B cell (primary cell): ENCODE measurements around the gene PLEKHM3. TPM values are rescaled to one million over a fixed set of nuclear protein-coding genes. Genes with fewer than 3 reads are reported as not detected.

Experiments used
- ATAC-seq: fragments of 200-7000 bp; cut with Tn5 transposase; one replicate; pipeline ENCODE4 v1.10.0; 2021; ENCODE audit warnings: low read depth, mild to moderate bottlenecking, moderate number of reproducible peaks, moderate library complexity
- CTCF ChIA-PET: fragments of 350-600 bp; sonication (Branson Sonifier 250); formaldehyde crosslinking; loops from one replicate; lab custom pipeline; 2021; ENCODE audit warnings: antibody characterized with exemption, inconsistent platforms; lab: Charles Lee
- POLR2A ChIA-PET: fragments of 350-600 bp; sonication (Branson Sonifier 250); formaldehyde crosslinking; loops from one replicate; lab custom pipeline; 2021; ENCODE audit warnings: antibody characterized with exemption; lab: Charles Lee
- DNase-seq: peaks from one replicate; pipeline ENCODE4 v3.0.0; 2013
- H2AFZ ChIP-seq: 2 replicates; pipeline ENCODE4 v1.6.1; 2012; ENCODE audit warnings: mild to moderate bottlenecking, low read depth, low read length; ENCODE audit not compliant: insufficient read depth, poor library complexity, severe bottlenecking
- H3K27ac ChIP-seq, 2 donors: 1 replicate in 1 of 2; 2 replicates in 1 of 2; pipeline ENCODE4 v1.5.1; 2012 to 2013; ENCODE audit warnings: low read length in 2 of 2, mild to moderate bottlenecking in 2 of 2, moderate library complexity in 1 of 2
- H3K27me3 ChIP-seq, 4 experiments: fragments of 200-600 bp in 1 of 4; sonication (generic) in 1 of 4; replicated peaks in 1 of 4; 1 replicate in 2 of 4; 2 replicates in 2 of 4; pipeline versions ENCODE4 v1.6.1 to v1.7.0; 2013 to 2016; ENCODE audit warnings: low read length in 3 of 4, mild to moderate bottlenecking in 2 of 4, mixed read lengths in 1 of 4, moderate library complexity in 1 of 4; ENCODE audit not compliant: insufficient read depth in 4 of 4, control insufficient read depth in 3 of 4; ENCODE audit errors: control extremely low read depth in 1 of 4
- H3K36me3 ChIP-seq, 2 experiments: replicated peaks in 1 of 2; 1 replicate in 1 of 2; 2 replicates in 1 of 2; pipeline versions ENCODE4 v1.6.1 to v1.7.1; 2013; ENCODE audit warnings: low read length in 1 of 2; ENCODE audit not compliant: insufficient read depth in 2 of 2, control insufficient read depth in 1 of 2; ENCODE audit errors: control extremely low read depth in 1 of 2, extremely low read depth in 1 of 2
- H3K4me1 ChIP-seq, 2 donors: fragments of 200-600 bp in 1 of 2; sonication (generic) in 1 of 2; 1 replicate in 1 of 2; 2 replicates in 1 of 2; pipeline versions ENCODE4 v1.5.1 to v1.6.1; 2013 to 2017; ENCODE audit warnings: low read length in 2 of 2; ENCODE audit not compliant: control insufficient read depth in 2 of 2, insufficient read depth in 2 of 2
- H3K4me2 ChIP-seq: replicated peaks from 2 replicates; pipeline ENCODE3; 2012; ENCODE audit warnings: mild to moderate bottlenecking, low read depth, low read length; ENCODE audit not compliant: poor library complexity, severe bottlenecking
- H3K4me3 ChIP-seq, 5 experiments: fragments of 200-600 bp in 1 of 5; sonication (generic) in 1 of 5; 1 replicate in 3 of 5; 2 replicates in 2 of 5; pipeline versions ENCODE4 v1.5.1 to v1.7.0; 2011 to 2016; ENCODE audit warnings: low read length in 4 of 5, mild to moderate bottlenecking in 4 of 5, low read depth in 2 of 5, control low read depth in 1 of 5, moderate library complexity in 1 of 5; ENCODE audit not compliant: insufficient read depth in 1 of 5; ENCODE audit errors: control extremely low read depth in 1 of 5, extremely low read depth in 1 of 5
- H3K79me2 ChIP-seq: fragments of 200-600 bp; sonication (generic); one replicate; pipeline ENCODE4 v1.6.0; 2016; ENCODE audit warnings: low read length; ENCODE audit not compliant: control insufficient read depth, insufficient read depth
- H3K9ac ChIP-seq: fragments of 200-600 bp; sonication (generic); 2 replicates; pipeline ENCODE4 v1.6.1; 2017; ENCODE audit warnings: mild to moderate bottlenecking, low read length, moderate library complexity
- H3K9me3 ChIP-seq, 3 donors: one replicate each; pipeline versions ENCODE4 v1.6.1 to v1.7.1; 2013; ENCODE audit warnings: low read length in 2 of 3; ENCODE audit not compliant: control insufficient read depth in 2 of 3, insufficient read depth in 1 of 3; ENCODE audit errors: control extremely low read depth in 1 of 3
- H4K20me1 ChIP-seq: 2 replicates; pipeline ENCODE4 v1.6.0; 2012; ENCODE audit warnings: mild to moderate bottlenecking, low read length; ENCODE audit not compliant: insufficient read depth, control insufficient read depth, poor library complexity, severe bottlenecking
- H3K27ac Mint-ChIP-seq: one replicate; pipeline ENCODE4 v1.8.0; 2021; ENCODE audit warnings: mixed read lengths
- H3K27me3 Mint-ChIP-seq: one replicate; pipeline ENCODE4 v1.8.0; 2021; ENCODE audit warnings: mixed read lengths
- H3K4me1 Mint-ChIP-seq: one replicate; pipeline ENCODE4 v1.8.0; 2021; ENCODE audit warnings: mixed read lengths
- H3K4me3 Mint-ChIP-seq: one replicate; pipeline ENCODE4 v1.8.0; 2021; ENCODE audit warnings: mixed read lengths
- H3K9me3 Mint-ChIP-seq: one replicate; pipeline ENCODE4 v1.8.0; 2022; ENCODE audit warnings: mixed read lengths; ENCODE audit not compliant: insufficient read depth
- CTCF ChIP-seq: fragments of 200-600 bp; IDR thresholded peaks from one replicate; pipeline ENCODE4 v1.8.0; 2022; ENCODE audit warnings: antibody characterized with exemption, mild to moderate bottlenecking
- EZH2 ChIP-seq: IDR thresholded peaks from 2 replicates; pipeline ENCODE4 v1.6.1; 2012; ENCODE audit warnings: borderline replicate concordance, low read depth, mild to moderate bottlenecking, moderate library complexity, low read length; ENCODE audit not compliant: insufficient read depth, poor library complexity, severe bottlenecking
- WGBS: methylation state at CpG from one replicate; pipeline ENCODE4 v1.1.5; 2013; ENCODE audit warnings: missing lambda C conversion rate; ENCODE audit not compliant: insufficient coverage; 5-methylcytosine and 5-hydroxymethylcytosine counted together
- intact Hi-C: fragments of 100-400 bp; cut with micrococcal nuclease; formaldehyde crosslinking; loops from one replicate; pipeline ENCODE4 v1.10.0; 2022
- polyA plus RNA-seq: library from polyadenylated mRNA; depleted of rRNA; stranded (reverse); fragments of >200 nt; gene quantifications from 2 replicates; pipeline ENCODE4 v1.2.3, GENCODE V29; 2012
- total RNA-seq, 2 donors: library from RNA; stranded (reverse); fragments of 120-200 nt in 1 of 2; gene quantifications; 1 replicate in 1 of 2; 2 replicates in 1 of 2; pipeline versions ENCODE4 v1.2.3 to v1.2.4, GENCODE V29; 2013 to 2022

The PLEKHM3 gene
- total and polyA plus RNA-seq, 2 donors (not counting 1 experiment from before 2014, with no cell fraction given), result 4.0 to 17.7 TPM

DNA sequence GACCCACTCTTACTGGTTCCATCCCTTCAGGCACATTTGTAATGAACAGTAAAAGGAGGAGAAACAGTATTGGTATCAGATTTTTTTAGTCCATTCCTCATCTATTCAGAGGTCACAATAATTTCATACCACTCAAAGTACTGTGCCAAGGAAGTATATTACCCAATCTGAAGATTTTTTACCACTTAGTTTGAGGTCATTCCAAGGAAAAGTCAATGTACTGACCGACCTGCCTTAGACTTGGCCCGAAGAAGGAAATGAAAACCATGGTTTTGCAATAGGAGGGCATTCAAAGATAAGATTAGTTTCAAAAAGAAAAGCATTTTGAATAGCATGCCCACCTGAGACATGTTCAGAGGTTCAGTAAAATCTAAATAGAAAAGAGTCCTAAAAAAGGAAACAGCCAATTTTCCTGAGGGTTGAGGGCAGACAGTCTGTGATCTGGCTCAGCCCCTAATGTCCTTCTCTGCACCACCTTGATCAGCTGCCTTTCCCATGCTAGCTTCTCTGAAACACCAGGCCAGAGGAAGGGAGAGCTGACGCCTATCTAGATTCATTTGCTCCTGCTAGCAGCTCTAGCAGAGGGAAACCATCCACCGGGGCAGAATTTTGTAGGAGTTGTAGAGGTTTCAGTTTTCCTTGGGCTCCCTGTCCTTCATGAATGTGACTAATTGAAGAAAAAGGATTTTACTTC lies 148.3 kb downstream of the PLEKHM3 start:
- Histone ChIP-seq H3K79me2 (no peaks in the 10 kb centered on the region), H4K20me1 (no peaks in the 10 kb centered on the region), H3K9me3 (no peaks in the 10 kb centered on the region), H3K4me2 (no peak overlapping the region), H3K4me3 (no peak overlapping the region), H3K36me3 (no peaks in the 10 kb centered on the region), H3K27me3 (no peaks in the 10 kb centered on the region), H3K4me1 (no peaks in the 10 kb centered on the region), H2AFZ (no peak overlapping the region), H3K27ac (no peak overlapping the region), H3K9ac (no peak overlapping the region)
- DNase-seq (no peak), ATAC-seq (no peak)
- 100% methylated on average over 2 of the region's 4 CpGs for WGBS
- H3K27ac Mint-ChIP-seq, result no peak overlapping the region
- no peaks in the 10 kb centered on the region for H3K27me3 Mint-ChIP-seq
- H3K9me3 Mint-ChIP-seq, result no peaks in the 10 kb centered on the region
- intact Hi-C loops, result no loop called here
- ChIA-PET POLR2A (no interaction called here), CTCF (interaction anchor here (0.6 kb wide), 1 partner anchor 1673 kb away, joined by 4 read pairs; no protein-coding TSS in a partner anchor)
- TF ChIP-seq EZH2, result no peak
- TF ChIP-seq CTCF, result no peak
- no peaks in the 10 kb centered on the region for H3K4me1 Mint-ChIP-seq
- H3K4me3 Mint-ChIP-seq, result no peak overlapping the region

DNA sequence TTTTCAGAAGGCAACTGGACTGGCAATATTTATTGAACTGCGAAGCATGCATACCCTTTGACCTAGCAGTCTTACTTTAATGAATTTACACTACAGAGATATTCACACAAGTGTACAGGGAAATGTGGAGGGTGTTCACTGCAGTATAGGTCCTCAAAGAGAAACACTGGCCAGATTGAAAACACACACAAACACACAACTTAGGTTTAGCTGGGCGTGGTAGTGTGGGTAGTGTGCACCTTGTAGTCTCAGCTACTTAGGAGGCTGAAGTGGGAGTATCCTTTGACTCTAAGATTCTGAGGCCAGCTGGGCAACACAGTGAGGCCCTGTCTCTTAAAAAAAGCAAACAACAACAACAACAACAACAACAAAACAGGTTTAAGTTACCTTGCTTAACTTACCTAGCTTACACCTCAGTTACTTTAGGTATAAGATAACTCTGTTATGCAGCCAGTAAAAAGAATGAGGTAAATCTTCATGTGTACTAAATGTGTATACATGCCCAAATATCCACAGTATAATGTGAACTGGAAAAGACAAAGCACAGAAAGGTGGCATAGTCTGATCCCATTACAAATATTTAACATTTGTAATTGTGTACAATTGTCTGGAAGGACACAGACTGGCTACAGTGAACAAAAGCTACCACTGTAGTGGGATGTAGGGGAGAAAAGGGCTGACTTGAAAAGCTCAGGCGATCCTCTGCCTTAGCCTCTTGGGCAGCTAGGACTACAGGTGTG lies 149.7 kb downstream of the PLEKHM3 start:
- Histone ChIP-seq H3K27me3 (no peaks in the 10 kb centered on the region), H3K9ac (no peak overlapping the region), H3K4me3 (no peak overlapping the region), H3K79me2 (no peaks in the 10 kb centered on the region), H2AFZ (no peak overlapping the region), H3K27ac (no peak overlapping the region), H3K4me1 (no peaks in the 10 kb centered on the region), H3K36me3 (no peaks in the 10 kb centered on the region), H4K20me1 (no peaks in the 10 kb centered on the region), H3K4me2 (no peak overlapping the region), H3K9me3 (no peaks in the 10 kb centered on the region)
- Mint-ChIP-seq H3K27me3 (no peaks in the 10 kb centered on the region), H3K9me3 (no peaks in the 10 kb centered on the region), H3K4me3 (no peak overlapping the region), H3K4me1 (no peaks in the 10 kb centered on the region), H3K27ac (no peak overlapping the region)
- CTCF ChIA-PET, result no interaction called here
- intact Hi-C loops, result no loop called here
- WGBS, result no CpG with 5 or more reads among the region's 3 CpGs
- POLR2A ChIA-PET, result no interaction called here
- no peak for TF ChIP-seq EZH2
- TF ChIP-seq CTCF, result no peak
- ATAC-seq (no peak), DNase-seq (no peak)
